GM04503 (cell line): Measurements from ENCODE around the gene TSPOAP1.

Experiments used
- DNase-seq: peaks from one replicate; pipeline ENCODE4 v3.0.0-alpha.2; 2012; ENCODE audit warnings: low read depth

The TSPOAP1 gene

GRCh38 chr17:58277107-58277801 lies 51.3 kb downstream of the TSPOAP1 start:
- DNase-seq, result no peak

DNA sequence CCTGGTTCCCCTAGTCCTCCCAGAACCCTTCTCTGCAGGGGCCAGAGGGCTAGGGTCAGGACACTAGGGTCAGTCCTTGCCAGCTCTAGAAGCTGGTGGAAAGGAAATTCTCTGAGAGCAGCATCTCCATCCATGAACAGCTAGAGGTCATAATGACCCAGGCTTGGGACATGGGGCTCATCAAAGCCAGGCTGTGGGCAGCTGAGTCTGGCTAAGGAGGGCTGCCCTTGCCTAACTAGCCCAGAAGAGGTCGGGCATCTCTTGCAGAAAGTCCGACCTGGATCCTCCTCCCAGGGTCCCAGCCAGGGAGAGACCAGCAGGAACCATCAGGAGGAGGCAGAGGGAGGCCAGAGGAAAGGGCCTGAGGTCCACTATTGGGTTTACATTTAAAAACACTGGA lies 52.2 kb downstream of the TSPOAP1 start:
- no peak for DNase-seq

DNA sequence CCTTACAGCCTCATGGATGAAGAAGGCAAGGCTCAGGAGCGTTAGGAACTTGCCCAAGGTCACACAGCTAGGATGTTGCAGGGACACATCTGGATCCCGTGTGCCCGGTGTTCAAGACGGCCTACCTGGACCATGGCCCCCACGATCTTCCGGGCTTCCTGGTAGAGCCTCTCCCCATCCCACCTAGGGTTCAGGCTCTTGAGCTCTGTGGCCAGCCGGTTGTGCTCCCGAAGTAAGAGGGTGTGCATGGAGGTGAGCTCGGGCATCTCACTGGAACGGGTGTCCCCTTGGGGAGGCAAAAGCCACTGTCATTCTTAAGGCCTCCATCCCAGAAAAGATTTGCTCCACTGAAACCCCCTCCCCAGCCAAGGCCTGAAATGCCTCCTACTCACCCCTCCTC lies 53.2 kb downstream of the TSPOAP1 start:
- no peak for DNase-seq

- no peak for DNase-seq
Measured at GRCh38 chr17:58273453-58274104, 55.0 kb downstream of the TSPOAP1 start.

GRCh38 chr17:58272367-58273280 lies 56.0 kb downstream of the TSPOAP1 start:
- no peak for DNase-seq

DNA sequence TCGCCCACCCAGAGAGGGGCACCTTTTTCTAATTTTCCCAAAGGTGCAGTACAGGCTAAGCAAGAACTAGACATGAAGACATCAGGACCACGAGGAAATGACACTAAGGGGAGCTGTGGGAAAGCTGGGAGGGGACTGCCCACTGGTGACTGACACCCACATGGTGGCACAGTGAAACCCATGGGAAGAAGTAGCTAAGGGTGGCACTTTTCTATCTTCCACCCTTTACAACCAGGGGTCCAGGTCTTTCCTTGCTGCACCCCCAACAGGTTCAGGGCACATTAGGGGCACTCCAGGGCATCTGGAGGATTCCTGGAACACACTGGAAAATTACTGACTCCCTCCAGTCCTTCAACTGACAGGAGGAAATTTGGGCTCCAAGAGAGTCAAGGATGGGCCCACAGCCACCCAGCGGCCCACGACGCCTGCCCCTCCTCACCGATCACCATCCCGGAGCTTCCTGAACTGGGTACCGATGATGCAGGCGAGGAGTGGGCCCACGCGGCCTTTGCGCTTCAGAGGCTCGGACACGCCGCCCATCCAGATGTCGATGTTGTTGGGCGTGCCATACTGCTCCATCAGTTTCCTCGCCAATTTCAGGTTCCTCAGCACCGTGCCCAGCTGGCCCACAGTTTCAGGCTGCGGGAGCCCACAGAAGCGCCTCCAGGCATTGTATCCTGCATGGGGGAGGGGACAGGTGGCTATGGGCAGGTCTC lies 57.2 kb downstream of the TSPOAP1 start:
- DNase-seq, result no peak

DNA sequence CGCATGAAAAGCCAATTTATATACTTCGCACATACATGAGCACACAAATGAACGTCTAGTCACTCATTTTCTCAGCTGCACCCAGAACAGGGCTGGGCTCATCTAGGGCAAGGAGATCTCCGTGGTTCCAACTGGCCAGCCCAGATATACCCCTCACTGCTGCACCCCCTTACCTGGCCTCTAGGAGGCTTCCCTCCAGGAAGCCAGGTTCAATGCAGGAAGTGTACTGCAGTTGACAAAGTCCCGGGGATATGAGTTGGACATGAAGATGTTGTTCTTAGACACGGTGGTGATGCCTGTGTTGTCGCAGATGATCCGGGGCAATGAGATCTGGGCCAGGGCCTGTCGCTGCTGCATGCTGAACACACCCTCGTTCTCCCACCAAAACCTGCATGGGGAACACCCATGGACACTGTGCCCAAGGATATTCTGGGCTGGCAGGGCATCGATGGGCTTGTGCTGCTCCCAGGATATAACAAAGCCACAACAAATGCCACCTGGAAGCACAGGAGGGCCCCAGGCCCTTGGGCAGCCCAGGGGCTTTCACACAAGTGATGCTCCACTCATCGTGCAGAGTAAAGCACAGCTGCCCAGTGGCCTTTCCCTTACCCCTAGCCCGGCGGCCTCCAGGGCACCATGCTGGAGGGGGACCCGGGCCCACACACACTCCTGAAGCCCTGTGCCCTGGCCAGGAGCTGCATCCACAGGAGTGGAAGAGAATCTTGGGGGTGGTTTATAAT lies 57.9 kb downstream of the TSPOAP1 start:
- no peak for DNase-seq

DNA sequence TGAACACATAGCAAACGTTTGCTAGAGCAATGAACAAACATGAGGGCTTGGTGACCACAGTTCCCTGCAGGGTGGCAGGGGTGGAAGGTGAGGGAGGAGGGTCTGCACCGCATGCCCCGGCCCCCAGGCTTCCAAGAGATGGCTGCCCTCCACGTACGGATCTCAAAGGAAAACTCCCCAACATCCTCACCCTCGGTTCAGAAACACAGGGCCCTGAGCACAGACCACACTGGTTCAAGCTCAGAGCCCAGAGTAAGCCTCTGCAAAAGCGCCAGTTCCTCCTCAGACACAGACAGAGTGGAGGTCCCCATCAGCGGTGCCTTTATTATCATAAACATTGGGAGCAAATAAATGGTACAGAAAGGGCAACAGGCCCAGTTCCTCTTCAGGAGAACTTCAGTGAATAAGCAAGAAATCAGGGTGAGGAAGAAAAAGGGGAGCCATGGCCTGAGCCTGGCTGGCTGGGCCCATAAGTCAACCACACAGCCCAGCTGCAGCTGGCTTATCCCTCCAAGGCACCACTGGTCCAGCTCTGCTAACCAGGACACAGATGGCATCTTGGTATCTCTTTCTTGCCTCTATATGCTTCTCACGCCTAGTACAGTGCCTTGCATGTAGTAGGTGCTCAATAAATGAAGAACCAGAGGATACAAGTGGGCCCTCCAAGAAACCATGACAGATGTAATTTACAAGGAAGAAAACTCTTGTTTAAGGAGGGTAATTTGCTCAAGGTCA lies 58.9 kb downstream of the TSPOAP1 start:
- no peak for DNase-seq

DNA sequence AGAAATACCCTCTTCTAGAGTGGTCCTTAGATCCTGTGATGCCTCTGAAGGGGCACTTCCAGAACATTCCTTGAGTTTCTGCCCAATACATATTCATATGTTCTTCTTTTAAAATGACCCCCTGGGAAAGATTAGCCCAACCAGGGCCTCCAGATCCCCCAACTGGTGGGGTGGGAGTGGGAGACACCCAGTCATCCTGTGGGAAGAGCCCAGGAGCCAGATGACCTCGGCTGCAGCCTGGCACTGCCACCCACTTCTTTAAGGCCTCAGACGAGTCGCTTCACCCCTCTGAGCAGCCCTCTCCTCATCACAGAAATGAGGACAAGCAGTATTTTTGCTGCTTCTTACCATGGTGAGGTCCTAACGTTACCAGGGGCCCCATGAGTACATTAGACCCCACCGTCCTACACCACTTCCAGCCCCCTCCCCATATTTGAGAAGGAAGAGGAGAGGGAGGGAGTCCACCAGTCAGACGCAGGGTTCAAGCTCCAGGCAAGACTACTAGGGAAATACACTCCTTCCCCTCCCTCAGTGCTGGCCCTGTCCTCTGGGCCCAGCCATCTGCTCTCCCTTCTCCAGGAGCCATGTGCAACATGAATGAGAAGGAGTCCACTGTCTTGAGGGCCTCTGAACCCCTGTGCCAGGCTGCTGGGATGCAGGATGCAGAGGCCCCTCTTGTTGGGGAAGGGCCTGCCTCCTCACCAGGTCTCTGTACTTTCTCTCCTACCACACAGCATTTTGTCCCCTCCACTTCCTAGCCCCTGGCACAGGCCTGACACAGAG lies 59.6 kb downstream of the TSPOAP1 start:
- no peak for DNase-seq

DNA sequence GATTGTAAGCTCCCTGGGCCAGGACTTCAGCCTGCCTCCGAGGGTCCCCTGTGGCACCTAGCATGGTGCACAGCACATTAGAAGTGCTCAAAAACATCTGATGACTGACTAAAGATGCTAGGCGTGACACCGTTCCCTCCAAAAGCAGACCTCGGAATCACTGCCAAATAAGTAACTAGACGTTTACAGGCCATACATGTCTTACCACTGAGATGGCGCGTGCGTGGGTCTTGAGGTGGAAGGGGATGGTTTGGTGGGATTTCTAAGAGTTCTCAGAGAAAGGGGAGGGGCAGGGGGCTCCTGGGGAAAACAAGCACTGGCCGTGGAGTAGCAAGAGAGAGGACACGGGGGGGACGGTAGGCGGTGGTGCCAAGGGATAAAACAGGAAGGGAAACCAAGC lies 60.3 kb downstream of the TSPOAP1 start:
- no peak for DNase-seq

DNA sequence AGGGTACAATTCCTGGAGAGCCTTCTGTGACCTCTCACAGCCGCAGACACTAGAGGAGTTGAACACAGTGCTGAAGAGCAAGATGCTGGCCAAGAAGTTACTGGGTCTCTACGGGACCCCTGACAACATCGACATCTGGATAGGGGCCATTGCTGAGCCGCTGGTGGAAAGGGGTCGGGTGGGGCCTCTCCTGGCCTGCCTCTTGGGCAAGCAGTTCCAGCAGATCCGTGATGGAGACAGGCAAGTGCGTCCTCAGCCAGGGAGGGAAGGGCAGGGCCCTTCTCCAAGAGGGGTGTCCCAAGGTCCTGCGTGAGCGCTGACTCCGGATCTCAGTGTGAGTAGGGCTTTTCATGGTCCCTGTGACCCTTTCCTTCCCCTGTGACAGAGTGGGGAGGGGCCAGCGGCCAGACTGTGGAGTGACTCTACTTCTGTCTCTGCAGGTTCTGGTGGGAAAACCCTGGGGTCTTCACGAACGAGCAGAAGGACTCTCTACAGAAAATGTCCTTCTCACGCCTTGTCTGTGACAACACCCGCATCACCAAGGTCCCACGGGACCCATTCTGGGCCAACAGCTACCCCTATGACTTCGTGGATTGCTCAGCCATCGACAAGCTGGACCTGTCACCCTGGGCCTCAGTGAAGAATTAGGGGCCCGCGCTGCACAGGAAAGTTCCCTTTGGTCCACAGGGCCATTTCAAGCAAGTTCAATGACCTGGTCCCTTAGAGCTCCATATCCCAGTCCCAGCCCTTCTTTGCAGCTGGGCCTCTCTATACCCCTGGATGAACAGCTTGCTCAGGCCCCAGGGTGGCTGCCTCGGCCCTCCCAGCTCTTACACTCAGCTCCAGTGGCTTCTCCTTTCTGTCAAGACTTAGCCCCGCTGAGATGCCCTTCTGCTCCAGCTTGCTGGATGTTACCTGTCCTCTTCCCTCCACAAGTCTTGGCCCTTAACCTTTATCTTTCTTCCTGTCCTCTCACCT lies 61.0 kb downstream of the TSPOAP1 start:
- DNase-seq, result no peak

DNA sequence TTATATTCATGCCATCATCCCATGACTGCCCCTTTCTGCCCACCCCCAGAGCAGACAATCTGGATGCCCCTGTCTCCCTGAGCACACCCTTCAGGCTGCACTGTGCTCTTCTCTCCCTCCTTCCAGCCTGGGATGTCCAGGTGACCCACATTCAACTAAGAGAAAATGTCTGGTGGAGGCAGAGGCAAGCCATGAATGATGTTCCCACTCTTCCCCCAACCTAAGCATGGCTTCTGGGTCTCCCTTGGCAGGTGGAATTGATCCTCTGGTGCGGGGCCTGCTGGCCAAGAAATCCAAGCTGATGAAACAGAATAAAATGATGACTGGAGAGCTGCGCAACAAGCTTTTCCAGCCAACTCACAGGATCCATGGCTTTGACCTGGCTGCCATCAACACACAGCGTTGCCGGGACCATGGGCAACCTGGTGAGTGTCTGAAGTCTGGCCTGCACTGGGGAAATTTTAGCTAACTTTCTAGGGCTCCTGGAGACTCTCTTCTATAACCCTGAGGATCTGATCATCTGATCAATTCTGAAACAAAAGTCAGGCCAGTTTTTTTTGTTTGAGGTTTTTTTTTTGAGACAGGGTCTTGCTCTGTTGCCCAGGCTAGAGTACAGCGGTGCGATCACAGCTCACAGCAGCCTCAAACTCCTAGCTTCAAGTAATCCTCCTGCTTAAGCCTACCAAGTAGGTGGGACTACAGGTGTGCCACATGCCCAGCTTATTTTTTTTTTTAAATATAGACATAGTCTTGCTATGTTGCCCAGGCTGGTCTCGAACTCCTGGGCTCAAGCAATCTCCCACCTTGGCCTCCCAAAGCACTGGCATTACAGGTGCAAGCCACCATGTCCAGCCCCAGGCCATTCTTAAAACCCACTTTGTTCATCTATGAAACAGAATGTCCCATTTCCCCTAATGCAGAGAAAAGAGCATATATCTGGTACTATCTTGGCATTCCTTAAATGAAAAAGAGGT lies 62.4 kb downstream of the TSPOAP1 start:
- no peak for DNase-seq

GRCh38 chr17:58265271-58265670 lies 63.3 kb downstream of the TSPOAP1 start:
- no peak for DNase-seq

DNA sequence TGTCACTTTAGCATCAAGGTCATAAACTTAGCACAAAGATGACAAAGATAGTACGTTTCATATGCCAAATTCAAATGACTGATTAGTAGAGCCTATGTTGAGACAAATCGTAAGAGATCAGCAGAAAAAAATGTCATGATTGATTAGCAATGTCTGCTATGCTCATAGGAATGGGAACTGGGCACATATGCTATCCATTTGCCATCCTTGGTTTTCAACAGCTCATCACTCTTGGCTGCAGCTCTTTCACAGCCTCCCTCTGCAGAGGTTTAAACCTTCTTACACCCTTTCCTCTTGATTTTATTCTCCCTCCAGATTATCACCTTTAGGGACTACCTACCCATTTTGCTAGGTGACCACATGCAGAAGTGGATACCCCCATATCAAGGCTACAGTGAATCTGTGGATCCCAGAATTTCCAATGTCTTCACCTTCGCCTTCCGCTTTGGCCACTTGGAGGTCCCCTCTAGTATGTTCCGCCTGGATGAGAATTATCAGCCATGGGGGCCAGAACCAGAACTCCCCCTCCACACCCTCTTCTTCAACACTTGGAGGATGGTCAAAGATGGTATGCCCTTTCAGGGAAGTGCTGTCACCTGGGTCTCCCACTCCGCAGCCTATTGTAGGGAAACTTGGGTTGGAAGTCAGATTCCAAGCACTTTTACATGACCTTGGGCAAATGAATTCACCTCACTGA lies 64.0 kb downstream of the TSPOAP1 start:
- no peak for DNase-seq

GRCh38 chr17:58263773-58264172 lies 64.8 kb downstream of the TSPOAP1 start:
- DNase-seq, result no peak

GRCh38 chr17:58262149-58262548 lies 66.4 kb downstream of the TSPOAP1 start:
- no peak for DNase-seq

DNA sequence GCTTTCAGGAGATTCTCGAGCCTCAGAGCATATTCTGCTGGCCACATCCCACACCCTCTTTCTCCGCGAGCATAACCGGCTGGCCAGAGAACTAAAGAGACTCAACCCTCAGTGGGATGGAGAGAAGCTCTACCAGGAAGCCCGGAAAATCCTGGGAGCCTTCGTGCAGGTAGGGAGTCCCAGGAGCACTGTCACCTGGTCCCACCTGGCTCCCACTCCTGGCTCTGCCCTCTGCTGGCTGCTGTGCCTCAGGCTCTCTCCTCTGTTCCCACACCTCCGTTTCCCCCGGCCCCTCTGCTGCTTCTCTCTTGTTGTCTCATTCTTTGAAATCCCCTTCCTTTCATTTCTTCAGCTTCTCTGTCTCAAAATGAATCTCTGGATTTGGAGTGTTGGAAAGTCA lies 73.8 kb downstream of the TSPOAP1 start:
- DNase-seq, result no peak
